ENCODE results near the gene MRM1.

Gene MRM1

DNA sequence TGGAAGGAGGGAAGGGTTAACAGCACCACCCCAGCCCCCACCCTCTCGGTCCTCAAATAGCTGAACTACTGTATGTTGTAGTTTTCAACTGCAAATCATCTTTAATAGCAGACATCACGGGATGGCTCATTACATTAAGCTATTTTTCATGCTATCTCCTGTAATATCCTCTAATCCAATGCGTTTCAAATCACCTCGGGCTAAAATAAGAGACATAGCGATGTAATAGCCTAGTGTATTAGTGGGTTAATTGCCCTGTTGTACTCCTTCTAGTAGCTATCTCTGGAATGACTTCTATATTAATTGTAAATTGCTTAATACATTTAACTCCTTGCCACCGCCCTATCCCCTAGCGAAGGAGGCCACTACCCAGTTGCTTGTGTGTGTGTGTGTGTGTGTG, 54.3 kb downstream of the MRM1 start:
- Histone ChIP-seq H3F3A (ENCODE audit: insufficient read depth, low read length) (no peaks in the 10 kb centered on the region), H3K9ac (ENCODE audit: low read length) (no peak overlapping the region), H4K20me1 (ENCODE audit: insufficient read depth, low read length) (no peaks in the 10 kb centered on the region), H3K79me2 (ENCODE audit: insufficient read depth, low read length) (no peaks in the 10 kb centered on the region), H3K36me3 (ENCODE audit: insufficient read depth, low read length) (no peaks in the 10 kb centered on the region), H3K27me3 (ENCODE audit: insufficient read depth, low read length) (no peaks in the 10 kb centered on the region; the same call in 1 of the 2 replicates), H3K4me3 (ENCODE audit: low read depth, low read length, poor library complexity, severe bottlenecking) (no peak overlapping the region), H3K4me1 (ENCODE audit: insufficient read depth, low read length, severe bottlenecking) (no peaks in the 10 kb centered on the region), H3K4me2 (ENCODE audit: low read length) (no peak overlapping the region), H3K9me2 (ENCODE audit: low read depth, low read length) (no peaks in the 10 kb centered on the region), H2AFZ (ENCODE audit: low read length) (no peak overlapping the region), H3K9me3 (ENCODE audit: low read length) (no peaks in the 10 kb centered on the region), H3K27ac (ENCODE audit: low read depth, low read length, poor library complexity, severe bottlenecking) (no peak overlapping the region)
- TF ChIP-seq, protein P1, sequence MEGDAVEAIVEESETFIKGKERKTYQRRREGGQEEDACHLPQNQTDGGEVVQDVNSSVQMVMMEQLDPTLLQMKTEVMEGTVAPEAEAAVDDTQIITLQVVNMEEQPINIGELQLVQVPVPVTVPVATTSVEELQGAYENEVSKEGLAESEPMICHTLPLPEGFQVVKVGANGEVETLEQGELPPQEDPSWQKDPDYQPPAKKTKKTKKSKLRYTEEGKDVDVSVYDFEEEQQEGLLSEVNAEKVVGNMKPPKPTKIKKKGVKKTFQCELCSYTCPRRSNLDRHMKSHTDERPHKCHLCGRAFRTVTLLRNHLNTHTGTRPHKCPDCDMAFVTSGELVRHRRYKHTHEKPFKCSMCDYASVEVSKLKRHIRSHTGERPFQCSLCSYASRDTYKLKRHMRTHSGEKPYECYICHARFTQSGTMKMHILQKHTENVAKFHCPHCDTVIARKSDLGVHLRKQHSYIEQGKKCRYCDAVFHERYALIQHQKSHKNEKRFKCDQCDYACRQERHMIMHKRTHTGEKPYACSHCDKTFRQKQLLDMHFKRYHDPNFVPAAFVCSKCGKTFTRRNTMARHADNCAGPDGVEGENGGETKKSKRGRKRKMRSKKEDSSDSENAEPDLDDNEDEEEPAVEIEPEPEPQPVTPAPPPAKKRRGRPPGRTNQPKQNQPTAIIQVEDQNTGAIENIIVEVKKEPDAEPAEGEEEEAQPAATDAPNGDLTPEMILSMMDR (IDR thresholded peaks at IDR 0.05; ENCODE audit: low read length) = no peak
- no peak for TF ChIP-seq EZH2 (IDR thresholded peaks at IDR 0.05; ENCODE audit: borderline replicate concordance, low read length)

DNA sequence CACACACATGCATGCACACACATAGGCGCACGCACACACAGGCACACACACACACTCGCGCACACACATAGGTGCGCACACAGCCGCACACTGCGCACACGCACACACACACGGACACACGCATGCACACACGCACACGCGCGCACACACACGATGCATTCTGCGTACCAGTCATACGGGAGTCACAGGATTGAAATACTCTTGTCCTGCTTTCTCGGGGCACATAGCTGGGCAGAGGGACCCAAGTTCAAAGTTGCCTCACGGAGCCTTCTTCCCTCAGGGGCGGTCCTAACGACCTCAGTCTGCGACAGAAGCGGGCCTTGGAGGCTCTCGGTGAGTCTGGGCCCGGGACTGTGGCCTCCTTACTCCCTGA, 56.0 kb downstream of the MRM1 start:
- no peak for TF ChIP-seq EZH2 (IDR thresholded peaks at IDR 0.05; ENCODE audit: borderline replicate concordance, low read length)
- TF ChIP-seq, protein P1 (IDR thresholded peaks at IDR 0.05; ENCODE audit: low read length) = no peak
- no peak overlapping the region for H2AFZ ChIP-seq (ENCODE audit: low read length)
- no peaks in the 10 kb centered on the region; the same call in 1 of the 2 replicates for H3K27me3 ChIP-seq (ENCODE audit: insufficient read depth, low read length)
- H3K4me2 ChIP-seq (ENCODE audit: low read length) = no peak overlapping the region
- H3F3A ChIP-seq (ENCODE audit: insufficient read depth, low read length) = no peaks in the 10 kb centered on the region
- H3K27ac ChIP-seq (ENCODE audit: low read depth, low read length, poor library complexity, severe bottlenecking) = no peak overlapping the region
- no peak overlapping the region for H3K9ac ChIP-seq (ENCODE audit: low read length)
- no peaks in the 10 kb centered on the region for H4K20me1 ChIP-seq (ENCODE audit: insufficient read depth, low read length)
- no peaks in the 10 kb centered on the region for H3K4me1 ChIP-seq (ENCODE audit: insufficient read depth, low read length, severe bottlenecking)
- no peak overlapping the region for H3K4me3 ChIP-seq (ENCODE audit: low read depth, low read length, poor library complexity, severe bottlenecking)
- no peaks in the 10 kb centered on the region for H3K36me3 ChIP-seq (ENCODE audit: insufficient read depth, low read length)
- no peaks in the 10 kb centered on the region for H3K9me3 ChIP-seq (ENCODE audit: low read length)
- H3K9me2 ChIP-seq (ENCODE audit: low read depth, low read length) = no peaks in the 10 kb centered on the region
- H3K79me2 ChIP-seq (ENCODE audit: insufficient read depth, low read length) = no peaks in the 10 kb centered on the region

- Histone ChIP-seq H3K4me2 (ENCODE audit: low read length) (no peak overlapping the region), H3K9me2 (ENCODE audit: low read depth, low read length) (no peaks in the 10 kb centered on the region), H3K9me3 (ENCODE audit: low read length) (no peaks in the 10 kb centered on the region), H3K9ac (ENCODE audit: low read length) (no peak overlapping the region), H3K4me3 (ENCODE audit: low read depth, low read length, poor library complexity, severe bottlenecking) (no peak overlapping the region), H4K20me1 (ENCODE audit: insufficient read depth, low read length) (no peaks in the 10 kb centered on the region), H3K27me3 (ENCODE audit: insufficient read depth, low read length) (no peaks in the 10 kb centered on the region; the same call in 1 of the 2 replicates), H3K79me2 (ENCODE audit: insufficient read depth, low read length) (no peaks in the 10 kb centered on the region), H2AFZ (ENCODE audit: low read length) (no peak overlapping the region), H3K36me3 (ENCODE audit: insufficient read depth, low read length) (no peaks in the 10 kb centered on the region), H3K4me1 (ENCODE audit: insufficient read depth, low read length, severe bottlenecking) (no peaks in the 10 kb centered on the region), H3K27ac (ENCODE audit: low read depth, low read length, poor library complexity, severe bottlenecking) (no peak overlapping the region), H3F3A (ENCODE audit: insufficient read depth, low read length) (no peaks in the 10 kb centered on the region)
- no peak for TF ChIP-seq EZH2 (IDR thresholded peaks at IDR 0.05; ENCODE audit: borderline replicate concordance, low read length)
- TF ChIP-seq, protein P1 (IDR thresholded peaks at IDR 0.05; ENCODE audit: low read length) = peak; percentile 22; the same call in 1 of the 2 replicates
These were observed 56.5 kb downstream of the MRM1 start for GRCh38 chr17:36657763-36658490.
